Nephron progenitor cell (in vitro differentiated cells): ENCODE data around the gene IFNA8.
"Not testable (repeated sequence)": the region's sequence is repeated elsewhere in the genome, so short reads cannot be mapped to it uniquely, and the experiment has no call there.

Experiments
- DNase-seq: peaks from one replicate; pipeline ENCODE4 v3.0.0; 2021
- H3K27ac Mint-ChIP-seq: 2 replicates; pipeline ENCODE4 v1.8.0; 2021; ENCODE audit warnings: mild to moderate bottlenecking, moderate library complexity, mixed read lengths
- H3K27me3 Mint-ChIP-seq: 2 replicates; pipeline ENCODE4 v1.8.0; 2021; ENCODE audit warnings: mild to moderate bottlenecking, low read depth, mixed read lengths; ENCODE audit not compliant: poor library complexity
- H3K36me3 Mint-ChIP-seq: 2 replicates; pipeline ENCODE4 v1.8.0; 2021; ENCODE audit warnings: low read depth, mixed read lengths
- H3K4me1 Mint-ChIP-seq: 2 replicates; pipeline ENCODE4 v1.8.0; 2021; ENCODE audit warnings: mixed read lengths
- H3K4me3 Mint-ChIP-seq: 2 replicates; pipeline ENCODE4 v1.8.0; 2021; ENCODE audit warnings: mild to moderate bottlenecking, moderate library complexity, mixed read lengths
- H3K9me3 Mint-ChIP-seq: 2 replicates; pipeline ENCODE4 v1.8.0; 2021; ENCODE audit warnings: mild to moderate bottlenecking, moderate library complexity, mixed read lengths
- TF ChIP-seq, protein P1 (sequence below): fragments of 200-600 bp; sonication (generic); IDR thresholded peaks from 2 replicates; pipeline ENCODE4 v1.5.0; 2021; ENCODE audit warnings: antibody characterized with exemption

Gene IFNA8

DNA sequence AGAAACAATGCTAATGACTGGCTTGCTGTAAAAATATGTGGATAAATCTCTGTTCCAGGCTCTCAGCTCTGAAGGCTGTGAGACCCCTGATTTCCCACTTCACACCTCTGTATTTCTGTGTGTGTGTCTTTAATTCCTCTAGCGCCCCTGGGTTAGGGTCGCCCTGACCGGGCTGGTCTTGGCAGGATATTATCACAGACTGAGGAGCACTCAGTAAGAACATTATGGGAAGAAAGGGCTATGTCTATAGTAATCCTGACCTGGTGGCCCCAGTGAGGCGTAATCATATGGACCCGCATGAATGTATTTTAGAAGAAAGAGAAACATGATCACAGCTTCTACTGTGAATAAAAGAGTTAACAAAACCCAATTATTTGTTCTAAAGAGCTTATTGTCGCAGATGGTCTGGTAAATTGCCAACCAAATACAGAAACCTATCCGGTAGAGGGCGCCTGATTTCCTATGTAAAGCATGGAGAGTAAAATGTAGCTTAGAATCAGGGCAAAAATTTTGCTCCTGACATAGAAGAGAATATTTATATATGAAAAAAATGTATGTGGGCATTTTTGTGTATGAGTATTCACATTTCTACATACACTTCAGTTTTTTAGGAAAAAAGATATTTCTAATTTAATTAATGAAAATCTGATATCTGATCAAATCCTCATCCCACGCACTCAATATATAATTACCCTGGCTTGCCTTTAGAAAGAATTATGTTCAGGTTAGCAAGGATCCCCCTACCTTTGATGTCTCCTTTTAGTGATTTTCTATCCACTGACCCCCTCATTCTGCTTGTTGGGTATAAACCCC lies 25.5 kb downstream of the IFNA8 start:
- Mint-ChIP-seq H3K9me3 (peaks cover 7% of the 10 kb centered on the region), H3K36me3 (no peaks in the 10 kb centered on the region), H3K27ac (no peak overlapping the region), H3K4me1 (peaks cover 5% of the 10 kb centered on the region), H3K27me3 (peaks cover 2% of the 10 kb centered on the region), H3K4me3 (no peak overlapping the region)
- peak; percentile 16 for DNase-seq
- TF ChIP-seq, protein P1, sequence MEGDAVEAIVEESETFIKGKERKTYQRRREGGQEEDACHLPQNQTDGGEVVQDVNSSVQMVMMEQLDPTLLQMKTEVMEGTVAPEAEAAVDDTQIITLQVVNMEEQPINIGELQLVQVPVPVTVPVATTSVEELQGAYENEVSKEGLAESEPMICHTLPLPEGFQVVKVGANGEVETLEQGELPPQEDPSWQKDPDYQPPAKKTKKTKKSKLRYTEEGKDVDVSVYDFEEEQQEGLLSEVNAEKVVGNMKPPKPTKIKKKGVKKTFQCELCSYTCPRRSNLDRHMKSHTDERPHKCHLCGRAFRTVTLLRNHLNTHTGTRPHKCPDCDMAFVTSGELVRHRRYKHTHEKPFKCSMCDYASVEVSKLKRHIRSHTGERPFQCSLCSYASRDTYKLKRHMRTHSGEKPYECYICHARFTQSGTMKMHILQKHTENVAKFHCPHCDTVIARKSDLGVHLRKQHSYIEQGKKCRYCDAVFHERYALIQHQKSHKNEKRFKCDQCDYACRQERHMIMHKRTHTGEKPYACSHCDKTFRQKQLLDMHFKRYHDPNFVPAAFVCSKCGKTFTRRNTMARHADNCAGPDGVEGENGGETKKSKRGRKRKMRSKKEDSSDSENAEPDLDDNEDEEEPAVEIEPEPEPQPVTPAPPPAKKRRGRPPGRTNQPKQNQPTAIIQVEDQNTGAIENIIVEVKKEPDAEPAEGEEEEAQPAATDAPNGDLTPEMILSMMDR = peak; percentile 30

DNA sequence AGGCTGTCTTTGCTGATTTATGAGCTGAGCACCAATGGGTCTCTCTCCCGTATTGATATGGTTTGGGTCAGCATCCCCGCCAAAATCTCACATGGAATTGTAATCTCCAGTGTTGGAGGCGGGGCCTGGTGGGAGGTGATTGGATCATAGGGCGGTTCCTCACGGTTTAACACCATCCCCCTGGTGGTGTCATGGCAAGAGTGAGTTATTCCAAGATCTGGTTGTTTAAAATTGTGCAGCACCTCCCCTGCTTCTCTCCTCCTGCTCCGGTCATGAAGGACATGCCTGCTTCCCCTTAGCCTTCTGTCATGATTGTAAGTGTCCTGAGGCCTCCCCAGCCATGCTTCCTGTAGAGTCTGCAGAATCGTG lies 26.1 kb downstream of the IFNA8 start:
- H3K36me3 Mint-ChIP-seq, H3K9me3 Mint-ChIP-seq, H3K27me3 Mint-ChIP-seq, H3K4me3 Mint-ChIP-seq, H3K4me1 Mint-ChIP-seq, DNase-seq, H3K27ac Mint-ChIP-seq: not testable (repeated sequence)

DNA sequence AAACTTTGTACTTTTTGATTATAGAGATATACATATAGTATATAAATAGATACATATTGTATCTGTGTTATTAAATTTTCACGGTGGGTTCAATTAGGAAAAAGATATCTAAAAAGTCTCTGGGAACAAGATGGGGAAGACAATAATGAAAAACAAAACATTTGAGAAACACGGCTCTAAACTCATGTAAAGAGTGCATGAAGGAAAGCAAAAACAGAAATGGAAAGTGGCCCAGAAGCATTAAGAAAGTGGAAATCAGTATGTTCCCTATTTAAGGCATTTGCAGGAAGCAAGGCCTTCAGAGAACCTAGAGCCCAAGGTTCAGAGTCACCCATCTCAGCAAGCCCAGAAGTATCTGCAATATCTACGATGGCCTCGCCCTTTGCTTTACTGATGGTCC lies 31.2 kb downstream of the IFNA8 start, which contains the start of gene IFNA1:
TSS of gene IFNA1 (plus strand) at position 301 of the 400 bp plus-strand sequence. CDS start at position 370, 69 bp downstream.
- Mint-ChIP-seq H3K27ac (no peak within 1 kb of the TSS), H3K9me3 (peaks cover 29% of the 10 kb centered on the region), H3K36me3 (peaks cover 4% of the 10 kb centered on the region), H3K4me1 (peaks cover 3% of the 10 kb centered on the region), H3K27me3 (no peaks in the 10 kb centered on the region), H3K4me3 (no peak within 1 kb of the TSS)
- no peak for DNase-seq
- TF ChIP-seq, protein P1 = no peak

DNA sequence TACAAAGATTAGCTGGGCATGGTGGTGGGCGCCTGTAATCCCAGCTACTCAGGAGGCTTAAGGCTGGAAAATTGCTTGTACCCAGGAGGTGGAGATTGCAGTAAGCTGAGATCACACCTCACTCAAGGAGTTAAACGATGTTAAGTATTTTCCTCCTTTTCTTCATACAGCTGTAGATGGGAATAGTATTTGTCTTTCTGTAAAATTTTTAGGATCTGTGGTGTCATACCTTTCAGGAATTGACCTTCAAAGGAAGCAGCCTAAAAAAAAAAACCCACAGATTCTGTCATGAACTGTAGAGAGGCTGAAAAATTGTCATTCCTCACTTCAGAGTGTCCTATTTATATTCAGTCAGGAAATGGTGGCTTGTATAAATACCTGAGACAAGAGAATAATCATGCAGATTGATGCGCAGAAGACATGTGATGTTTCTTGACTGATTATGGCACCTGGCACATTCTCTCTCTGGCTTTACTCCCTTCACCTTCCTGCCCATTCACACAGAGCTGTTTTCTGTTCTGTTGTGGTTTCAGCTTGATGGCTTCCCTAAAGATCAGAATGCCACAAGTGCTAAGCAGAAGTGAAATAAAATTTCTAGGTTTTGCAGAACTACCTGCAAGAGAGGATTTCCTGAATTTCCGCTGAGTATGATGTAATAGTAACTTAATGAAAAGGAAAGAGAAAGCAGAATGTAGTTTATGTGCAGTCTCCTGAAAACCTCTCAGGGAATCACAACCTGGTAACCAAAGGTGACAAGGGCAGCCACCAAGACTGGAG lies 35.1 kb downstream of the IFNA8 start:
- Mint-ChIP-seq H3K4me3 (no peak overlapping the region), H3K9me3 (peaks cover 26% of the 10 kb centered on the region), H3K27ac (no peak overlapping the region), H3K27me3 (no peaks in the 10 kb centered on the region), H3K4me1 (peaks cover 31% of the 10 kb centered on the region), H3K36me3 (peaks cover 4% of the 10 kb centered on the region)
- no peak for DNase-seq
- TF ChIP-seq, protein P1 = no peak

DNA sequence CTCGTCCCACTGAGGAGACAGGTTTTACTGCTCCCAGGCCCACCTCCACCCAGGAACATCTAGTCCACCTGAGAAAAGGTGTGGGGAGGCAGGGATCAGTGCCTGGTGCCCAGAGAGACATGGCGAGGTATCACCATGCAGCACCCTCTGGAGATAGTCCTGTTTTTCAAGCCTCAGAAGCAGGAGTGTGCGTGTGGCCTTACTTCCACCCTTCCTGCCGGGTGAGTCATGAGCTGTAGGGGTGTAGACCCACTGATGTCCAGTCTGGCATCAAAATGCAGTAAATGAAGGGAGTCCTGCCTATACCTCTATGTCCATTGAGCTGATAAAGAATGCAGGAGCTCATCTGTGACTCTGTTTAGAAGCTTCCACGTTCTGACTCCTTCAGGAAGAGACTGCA lies 40.4 kb downstream of the IFNA8 start:
- H3K4me1 Mint-ChIP-seq = peaks cover 63% of the 10 kb centered on the region
- not testable (repeated sequence) for DNase-seq, H3K9me3 Mint-ChIP-seq, H3K4me3 Mint-ChIP-seq, H3K27ac Mint-ChIP-seq, H3K36me3 Mint-ChIP-seq, H3K27me3 Mint-ChIP-seq

DNA sequence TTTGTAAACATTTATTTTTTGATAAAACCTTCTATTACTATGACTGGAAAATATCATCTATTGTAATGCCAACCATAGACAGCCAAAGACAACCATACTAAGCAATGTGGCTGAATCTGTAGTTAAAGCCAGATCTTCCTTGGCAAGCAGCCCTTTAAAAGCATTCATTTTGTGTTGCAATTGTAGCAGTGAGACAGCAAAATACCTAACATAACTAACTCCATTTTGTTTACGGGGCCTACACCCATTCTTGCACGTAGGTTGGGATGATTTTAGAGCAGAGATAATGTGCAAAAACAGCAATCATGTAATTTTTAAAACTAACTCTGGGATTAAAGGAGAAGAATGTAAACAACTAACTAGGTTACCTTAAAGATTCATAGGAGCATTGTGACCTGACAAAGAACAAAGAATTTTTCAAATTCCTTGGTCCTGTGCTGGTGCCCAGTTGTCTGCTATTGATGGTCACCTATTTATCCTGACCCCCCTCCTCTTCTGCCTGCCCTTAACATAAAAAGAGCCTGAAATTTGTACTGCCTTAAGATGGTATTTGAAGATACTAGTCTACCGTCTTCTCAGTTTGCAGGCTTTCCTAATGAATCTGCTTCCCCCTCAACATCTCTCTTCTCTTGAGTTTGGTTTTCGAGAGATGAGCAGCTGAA lies 41.9 kb downstream of the IFNA8 start:
- Mint-ChIP-seq H3K27ac (no peak overlapping the region), H3K27me3 (peaks cover 10% of the 10 kb centered on the region), H3K4me3 (no peak overlapping the region), H3K9me3 (no peaks in the 10 kb centered on the region), H3K4me1 (peaks cover 64% of the 10 kb centered on the region), H3K36me3 (no peaks in the 10 kb centered on the region)
- TF ChIP-seq, protein P1 = no peak
- DNase-seq = no peak
